GM18511 (cell line): ENCODE results near the gene SCFD1.
A peak's percentile ranks its signal among the peaks of the same experiment; 100 is the strongest.
"Not testable (repeated sequence)": the region's sequence is repeated elsewhere in the genome, so short reads cannot be mapped to it uniquely, and the experiment has no call there.

Experiments
- ATAC-seq: cut with Tn5 transposase; IDR thresholded peaks from one replicate; pipeline ENCODE4 v1.9.1; 2021; ENCODE audit warnings: mild to moderate bottlenecking, moderate library complexity; ENCODE audit not compliant: unreplicated experiment

The SCFD1 gene

GRCh38 chr14:30610787-30611343 lies 11.3 kb upstream of the SCFD1 start:
- ATAC-seq: no peak

- no peak for ATAC-seq
Measured at GRCh38 chr14:30614155-30614554, 8.0 kb upstream of the SCFD1 start.

GRCh38 chr14:30620178-30620577 lies 1.9 kb upstream of the SCFD1 start:
- peak; percentile 47 for ATAC-seq

- ATAC-seq: peak; percentile 8
Measured at GRCh38 chr14:30621354-30621939, 672 bp upstream of the SCFD1 start.

GRCh38 chr14:30623412-30624131 lies 1.5 kb downstream of the SCFD1 start:
- ATAC-seq: no peak

- no peak for ATAC-seq
Measured at GRCh38 chr14:30624132-30624423, 2.0 kb downstream of the SCFD1 start.

GRCh38 chr14:30625533-30625932 lies 3.4 kb downstream of the SCFD1 start:
- no peak for ATAC-seq

- not testable (repeated sequence) for ATAC-seq
Measured at GRCh38 chr14:30629432-30629831, 7.3 kb downstream of the SCFD1 start.

GRCh38 chr14:30630248-30630647 lies 8.1 kb downstream of the SCFD1 start:
- no peak for ATAC-seq

GRCh38 chr14:30632730-30633129 lies 10.6 kb downstream of the SCFD1 start:
- ATAC-seq: no peak

- no peak for ATAC-seq
Measured at GRCh38 chr14:30638926-30639325, 16.8 kb downstream of the SCFD1 start.

- ATAC-seq: no peak
Measured at GRCh38 chr14:30641207-30641606, 19.1 kb downstream of the SCFD1 start.

GRCh38 chr14:30644462-30644861 lies 22.3 kb downstream of the SCFD1 start:
- not testable (repeated sequence) for ATAC-seq

- no peak for ATAC-seq
Measured at GRCh38 chr14:30645600-30645999, 23.5 kb downstream of the SCFD1 start.

GRCh38 chr14:30648471-30648870 lies 26.4 kb downstream of the SCFD1 start:
- ATAC-seq: no peak

- ATAC-seq: no peak
Measured at GRCh38 chr14:30651937-30652336, 29.8 kb downstream of the SCFD1 start.

- no peak for ATAC-seq
Measured at GRCh38 chr14:30655124-30655523, 33.0 kb downstream of the SCFD1 start.

GRCh38 chr14:30655658-30656057 lies 33.5 kb downstream of the SCFD1 start:
- ATAC-seq: no peak

- ATAC-seq: no peak
Measured at GRCh38 chr14:30656190-30656632, 34.1 kb downstream of the SCFD1 start.

GRCh38 chr14:30657050-30657449 lies 34.9 kb downstream of the SCFD1 start:
- no peak for ATAC-seq

GRCh38 chr14:30657606-30658163 lies 35.6 kb downstream of the SCFD1 start:
- ATAC-seq: no peak

- ATAC-seq: no peak
Measured at GRCh38 chr14:30658645-30659044, 36.5 kb downstream of the SCFD1 start.
